Left renal pelvis (tissue), 4 donors: Measurements from ENCODE around the gene CLTCL1. TPM values are rescaled to one million over a fixed set of nuclear protein-coding genes. Genes with fewer than 3 reads are reported as not detected.

Experiments
- DNase-seq, 4 donors: peaks; one replicate each; pipeline ENCODE4 v3.0.0-alpha.2; 2013; ENCODE audit warnings: low read depth in 4 of 4, low spot score in 3 of 4
- polyA plus RNA-seq, 4 donors: library from polyadenylated mRNA; unstranded; fragments of 120-200 nt; gene quantifications; one replicate each; pipeline ENCODE4 v1.2.1, GENCODE V29; 2013; ENCODE audit not compliant: insufficient read length in 4 of 4

The CLTCL1 gene
- polyA plus RNA-seq, 4 donors, result 5.2 to 6.7 (median 6.0) TPM

- DNase-seq, result peak in 1 of 4 donors; percentile 24
Observed at GRCh38 chr22:19178065-19178656, 113.4 kb downstream of the CLTCL1 start.

- DNase-seq, result no peak
Observed at GRCh38 chr22:19177164-19178064, 114.1 kb downstream of the CLTCL1 start.

- no peak for DNase-seq
Observed at GRCh38 chr22:19176732-19177131, 114.8 kb downstream of the CLTCL1 start.

GRCh38 chr22:19176175-19176643 is 115.3 kb downstream of the CLTCL1 start:
- no peak for DNase-seq

- DNase-seq, result no peak
Observed at GRCh38 chr22:19175602-19176174, 115.8 kb downstream of the CLTCL1 start.

- no peak for DNase-seq
Observed at GRCh38 chr22:19175026-19175601, 116.4 kb downstream of the CLTCL1 start.

GRCh38 chr22:19174106-19175025 is 117.2 kb downstream of the CLTCL1 start:
- DNase-seq, result no peak

- no peak for DNase-seq
Observed at GRCh38 chr22:19173047-19174035, 118.2 kb downstream of the CLTCL1 start.

- DNase-seq, result no peak
Observed at GRCh38 chr22:19172213-19173046, 119.1 kb downstream of the CLTCL1 start.

GRCh38 chr22:19169947-19170318 is 121.6 kb downstream of the CLTCL1 start:
- DNase-seq, result no peak

GRCh38 chr22:19169002-19169946 is 122.2 kb downstream of the CLTCL1 start:
- DNase-seq, result no peak

- no peak for DNase-seq
Observed at GRCh38 chr22:19168088-19168890, 123.2 kb downstream of the CLTCL1 start.

GRCh38 chr22:19167106-19167869 is 124.2 kb downstream of the CLTCL1 start:
- DNase-seq, result no peak

GRCh38 chr22:19166421-19166820 is 125.1 kb downstream of the CLTCL1 start:
- DNase-seq, result no peak

- DNase-seq, result no peak
Observed at GRCh38 chr22:19164425-19164824, 127.1 kb downstream of the CLTCL1 start.
